CD4-positive, alpha-beta memory T cell (primary cell): ENCODE measurements around the gene IFT122. TPM values are rescaled to one million over a fixed set of nuclear protein-coding genes. Genes with fewer than 3 reads are reported as not detected.
"Not testable (repeated sequence)": the region's sequence is repeated elsewhere in the genome, so short reads cannot be mapped to it uniquely, and the experiment has no call there.

Experiments
- CTCF ChIA-PET: fragments of 350-600 bp; sonication (Branson Sonifier 250); formaldehyde crosslinking; loops from one replicate; lab custom pipeline; 2021; ENCODE audit warnings: inconsistent platforms; ENCODE audit not compliant: partially characterized antibody; lab: Charles Lee
- POLR2A ChIA-PET: fragments of 350-600 bp; sonication (Branson Sonifier 250); formaldehyde crosslinking; loops from one replicate; lab custom pipeline; 2021; ENCODE audit not compliant: partially characterized antibody; lab: Charles Lee
- DNase-seq, 5 donors: peaks; one replicate each; pipeline versions ENCODE4 v3.0.0 to v3.0.0-alpha.2; 2020 to 2022; ENCODE audit warnings: mixed read lengths in 1 of 5
- H3K27ac ChIP-seq: one replicate; pipeline ENCODE4 v1.7.0; 2013; ENCODE audit warnings: low read depth, low read length
- H3K27me3 ChIP-seq: 2 replicates; pipeline ENCODE4 v1.7.0; 2013; ENCODE audit warnings: mild to moderate bottlenecking, low read length, moderate library complexity; ENCODE audit not compliant: insufficient read depth
- H3K36me3 ChIP-seq: 2 replicates; pipeline ENCODE4 v1.7.0; 2013; ENCODE audit warnings: mild to moderate bottlenecking, low read length, moderate library complexity; ENCODE audit not compliant: insufficient read depth
- H3K4me1 ChIP-seq: 2 replicates; pipeline ENCODE4 v1.7.0; 2013; ENCODE audit warnings: mild to moderate bottlenecking, low read length, moderate library complexity; ENCODE audit not compliant: insufficient read depth
- H3K4me3 ChIP-seq, 2 donors: one replicate each; pipeline ENCODE4 v1.7.0; 2013; ENCODE audit warnings: low read length in 2 of 2, mild to moderate bottlenecking in 1 of 2
- H3K9me3 ChIP-seq, 2 donors: one replicate each; pipeline ENCODE4 v1.7.0; 2013; ENCODE audit warnings: low read length in 2 of 2, control low read depth in 1 of 2; ENCODE audit not compliant: control insufficient read depth in 1 of 2
- H3K27ac Mint-ChIP-seq, 7 donors: one replicate each; pipeline ENCODE4 v1.8.0; 2020 to 2021; ENCODE audit warnings: mixed read lengths in 7 of 7, mild to moderate bottlenecking in 6 of 7, inconsistent platforms in 3 of 7, moderate library complexity in 3 of 7
- H3K27me3 Mint-ChIP-seq, 2 donors: one replicate each; pipeline ENCODE4 v1.8.0; 2020 to 2021; ENCODE audit warnings: mixed read lengths in 2 of 2
- H3K36me3 Mint-ChIP-seq, 2 donors: one replicate each; pipeline ENCODE4 v1.8.0; 2020 to 2021; ENCODE audit warnings: mixed read lengths in 2 of 2, inconsistent platforms in 1 of 2, mild to moderate bottlenecking in 1 of 2
- H3K4me1 Mint-ChIP-seq, 4 donors: one replicate each; pipeline ENCODE4 v1.8.0; 2020 to 2021; ENCODE audit warnings: mixed read lengths in 4 of 4, mild to moderate bottlenecking in 1 of 4
- H3K4me3 Mint-ChIP-seq, 8 donors: one replicate each; pipeline ENCODE4 v1.8.0; 2020 to 2021; ENCODE audit warnings: mixed read lengths in 8 of 8, mild to moderate bottlenecking in 7 of 8, moderate library complexity in 6 of 8, inconsistent platforms in 3 of 8
- H3K9me3 Mint-ChIP-seq, 8 donors: one replicate each; pipeline ENCODE4 v1.8.0; 2020 to 2021; ENCODE audit warnings: mixed read lengths in 8 of 8, mild to moderate bottlenecking in 5 of 8, inconsistent platforms in 3 of 8, moderate library complexity in 1 of 8
- intact Hi-C: fragments of 100-400 bp; cut with micrococcal nuclease; formaldehyde crosslinking; loops from one replicate; pipeline ENCODE4 v1.15.1; 2023
- polyA plus RNA-seq, 2 donors: library from polyadenylated mRNA; unstranded; fragments of 300-500 nt; fragmentation: Illumina TruSeq; gene quantifications; one replicate each; pipeline ENCODE4 v1.2.3, GENCODE V29; 2021
- total RNA-seq, 2 experiments: library from RNA; stranded (reverse); gene quantifications; one replicate each; pipeline ENCODE4 v1.2.3, GENCODE V29; 2021

Gene IFT122
- total and polyA plus RNA-seq, 4 experiments from 2014 or later = 5.3 to 21.8 (median 12.9) TPM

- intact Hi-C loops = no loop called here
- ChIA-PET CTCF (interaction anchor here (0.7 to 9.5 kb wide), 9 partner anchors 20 to 442 kb away, joined by 3 to 169 read pairs (median 4); partner anchors contain the start of gene PLXND1), POLR2A (interaction anchor here (1.0 to 1.2 kb wide), 2 partner anchors 84 to 337 kb away, joined by 3 read pairs; no protein-coding TSS in a partner anchor)
- H3K27me3 ChIP-seq = no peaks in the 10 kb centered on the region
- no peaks in the 10 kb centered on the region for H3K27me3 Mint-ChIP-seq
- no peaks in the 10 kb centered on the region for H3K9me3 Mint-ChIP-seq
- no peaks in the 10 kb centered on the region for H3K9me3 ChIP-seq
- H3K4me3 ChIP-seq = no peak overlapping the region
- H3K4me1 ChIP-seq = no peaks in the 10 kb centered on the region
- H3K4me3 Mint-ChIP-seq = no peak overlapping the region
- no peak overlapping the region for H3K27ac ChIP-seq
- H3K27ac Mint-ChIP-seq = no peak overlapping the region
- no peak for DNase-seq
- H3K36me3 Mint-ChIP-seq = peaks cover 21 to 27% of the 10 kb centered on the region in 2 donors
- no peaks in the 10 kb centered on the region for H3K36me3 ChIP-seq
- H3K4me1 Mint-ChIP-seq = peaks cover 0 to 4% (median 0%) of the 10 kb centered on the region in 4 donors
These were observed 52.7 kb downstream of the IFT122 start for GRCh38 chr3:129492691-129493090.

GRCh38 chr3:129493206-129493605 lies 53.2 kb downstream of the IFT122 start:
- Mint-ChIP-seq H3K4me1 (peaks cover 0 to 4% (median 0%) of the 10 kb centered on the region in 4 donors), H3K4me3 (no peak overlapping the region), H3K9me3 (no peaks in the 10 kb centered on the region), H3K27me3 (no peaks in the 10 kb centered on the region), H3K27ac (no peak overlapping the region), H3K36me3 (peaks cover 21 to 27% of the 10 kb centered on the region in 2 donors)
- Histone ChIP-seq H3K9me3 (no peaks in the 10 kb centered on the region), H3K4me1 (no peaks in the 10 kb centered on the region), H3K27ac (no peak overlapping the region), H3K36me3 (no peaks in the 10 kb centered on the region), H3K27me3 (no peaks in the 10 kb centered on the region), H3K4me3 (no peak overlapping the region)
- POLR2A ChIA-PET = interaction anchor here (1.0 to 1.2 kb wide), 2 partner anchors 83 to 336 kb away, joined by 3 read pairs; no protein-coding TSS in a partner anchor
- CTCF ChIA-PET = interaction anchor here (0.7 to 9.5 kb wide), 6 partner anchors 56 to 434 kb away, joined by 3 to 169 read pairs (median 4); no protein-coding TSS in a partner anchor
- intact Hi-C loops = no loop called here
- no peak for DNase-seq

GRCh38 chr3:129494499-129494898 lies 54.5 kb downstream of the IFT122 start:
- DNase-seq, H3K4me1 Mint-ChIP-seq, H3K4me3 ChIP-seq, POLR2A ChIA-PET, H3K4me1 ChIP-seq, H3K27me3 ChIP-seq, intact Hi-C loops, H3K27ac ChIP-seq, H3K36me3 ChIP-seq, H3K4me3 Mint-ChIP-seq, H3K9me3 ChIP-seq, H3K27me3 Mint-ChIP-seq, H3K9me3 Mint-ChIP-seq: not testable (repeated sequence)
- H3K36me3 Mint-ChIP-seq = peaks cover 18 to 30% of the 10 kb centered on the region in 2 donors
- CTCF ChIA-PET = interaction anchor here (1.3 to 1.5 kb wide), 2 partner anchors 72 to 133 kb away, joined by 3 read pairs; no protein-coding TSS in a partner anchor
- H3K27ac Mint-ChIP-seq = peak overlapping the region in 2 of 7 donors; percentile 31 to 39

- intact Hi-C loops, POLR2A ChIA-PET, H3K4me3 Mint-ChIP-seq, H3K9me3 Mint-ChIP-seq, H3K4me3 ChIP-seq, DNase-seq, H3K9me3 ChIP-seq, H3K27ac ChIP-seq, H3K4me1 ChIP-seq, H3K27me3 ChIP-seq, H3K27me3 Mint-ChIP-seq, H3K4me1 Mint-ChIP-seq, H3K27ac Mint-ChIP-seq, H3K36me3 ChIP-seq: not testable (repeated sequence)
- peaks cover 18 to 30% of the 10 kb centered on the region in 2 donors for H3K36me3 Mint-ChIP-seq
- CTCF ChIA-PET = interaction anchor here (1.3 kb wide), 1 partner anchor 71 kb away, joined by 3 read pairs; no protein-coding TSS in a partner anchor
These were observed 55.1 kb downstream of the IFT122 start for GRCh38 chr3:129495006-129495639.

- intact Hi-C loops, H3K27me3 Mint-ChIP-seq, H3K9me3 Mint-ChIP-seq: not testable (repeated sequence)
These were observed 57.9 kb downstream of the IFT122 start for GRCh38 chr3:129497876-129498275.

GRCh38 chr3:129498603-129499488 lies 58.8 kb downstream of the IFT122 start:
- H3K4me3 ChIP-seq, H3K27me3 ChIP-seq, H3K4me1 Mint-ChIP-seq, H3K4me1 ChIP-seq, H3K9me3 ChIP-seq, H3K36me3 ChIP-seq, POLR2A ChIA-PET, CTCF ChIA-PET, H3K9me3 Mint-ChIP-seq, H3K27ac ChIP-seq, DNase-seq, H3K27me3 Mint-ChIP-seq, H3K4me3 Mint-ChIP-seq, intact Hi-C loops: not testable (repeated sequence)
- Mint-ChIP-seq H3K27ac (peak overlapping the region in 2 of 7 donors; percentile 36 to 37), H3K36me3 (peaks cover 9 to 38% of the 10 kb centered on the region in 2 donors)

More at GRCh38 chr3:129497876-129498275, 57.9 kb downstream of the IFT122 start:
- H3K36me3 Mint-ChIP-seq = peaks cover 14 to 33% of the 10 kb centered on the region in 2 donors
- H3K4me3 Mint-ChIP-seq, CTCF ChIA-PET, H3K9me3 ChIP-seq, POLR2A ChIA-PET, H3K36me3 ChIP-seq, DNase-seq, H3K4me1 Mint-ChIP-seq, H3K27ac Mint-ChIP-seq, H3K4me1 ChIP-seq, H3K27me3 ChIP-seq, H3K4me3 ChIP-seq, H3K27ac ChIP-seq: not testable (repeated sequence)
